Measurements from ENCODE around the gene PSMB7. TPM values are rescaled to one million over a fixed set of nuclear protein-coding genes. Genes with fewer than 3 reads are reported as not detected.

The PSMB7 gene
- total and polyA plus RNA-seq, 2 of the 4 experiments (the other 2 are of a cell fraction): 340 to 430 TPM

GRCh38 chr9:124444166-124444565, 28.9 kb upstream of the PSMB7 start:
- in situ Hi-C loops (cut with MboI; ENCODE audit: low sequenced_read_pairs): no loop called here
- POLR2A ChIA-PET (ENCODE audit: unreplicated experiment): interaction anchor here (0.6 kb wide), 1 partner anchor 45 kb away, joined by 5 read pairs; no protein-coding TSS in a partner anchor
- H3K27ac ChIP-seq (ENCODE audit: insufficient read depth, low read length): no peak overlapping the region
- no peak overlapping the region for H2BK5ac ChIP-seq (ENCODE audit: low read depth, low read length, poor library complexity, severe bottlenecking)
- no peak overlapping the region for H2AK5ac ChIP-seq (ENCODE audit: low read depth, low read length)
- dilution Hi-C loops (cut with HindIII; ENCODE audit: low sequenced_read_pairs, unreplicated experiment): no loop called here
- H2BK120ac ChIP-seq (ENCODE audit: low read depth, low read length): no peak overlapping the region
- no peak overlapping the region for H4K91ac ChIP-seq (ENCODE audit: insufficient read depth, low read depth, low read length)
- DNase-seq: no peak
- H3K4me1 ChIP-seq (ENCODE audit: control insufficient read depth, insufficient read depth, low read length): no peaks in the 10 kb centered on the region
- no peak overlapping the region for H3K9ac ChIP-seq (ENCODE audit: low read depth, low read length)
- H3K9me1 ChIP-seq (ENCODE audit: insufficient read depth, low read length): no peaks in the 10 kb centered on the region
- H2AFZ ChIP-seq (replicated peaks; ENCODE audit: low read length, poor library complexity): no peak overlapping the region
- ATAC-seq (ENCODE audit: low read depth): no peak
- no CpG with 5 or more reads among the region's 3 CpGs for WGBS, 2 experiments (ENCODE audit: extremely low coverage in 2 of 2, insufficient read length in 1 of 2)
- intact Hi-C loops (cut with micrococcal nuclease): no loop called here
- peaks cover 21% of the 10 kb centered on the region for H3K27me3 ChIP-seq (ENCODE audit: control insufficient read depth, insufficient read depth, low read length)
- no peak overlapping the region for H3K4me3 ChIP-seq (ENCODE audit: insufficient read depth, low read depth, low read length)
- H4K8ac ChIP-seq (ENCODE audit: low read depth in 2 of 2, low read length in 2 of 2): no peak overlapping the region
- no peak overlapping the region for H3K23ac ChIP-seq (ENCODE audit: low read depth, low read length)
- no peak overlapping the region for H3K4ac ChIP-seq (ENCODE audit: low read depth, low read length)
- H3K9me3 ChIP-seq (ENCODE audit: control insufficient read depth, insufficient read depth, low read length): peaks cover 8% of the 10 kb centered on the region
- no peak overlapping the region for H3K14ac ChIP-seq (replicated peaks; ENCODE audit: low read depth, low read length)
- H3K56ac ChIP-seq (ENCODE audit: extremely low read depth, insufficient read depth, low read length): no peak overlapping the region
- no peaks in the 10 kb centered on the region for H3K79me1 ChIP-seq (ENCODE audit: low read depth in 1 of 2, low read length in 2 of 2)
- no peak overlapping the region for H2BK15ac ChIP-seq (ENCODE audit: low read depth, low read length)
- no peak overlapping the region for H2AK9ac ChIP-seq (replicated peaks; ENCODE audit: low read depth, low read length, poor library complexity)
- no peak overlapping the region for H3K18ac ChIP-seq (ENCODE audit: low read depth, low read length)
- H4K5ac ChIP-seq (ENCODE audit: low read depth, low read length): no peak overlapping the region
- no peaks in the 10 kb centered on the region for H4K20me1 ChIP-seq (ENCODE audit: insufficient read depth, low read length)
- TF ChIP-seq NFE2L2 (IDR thresholded peaks at IDR 0.05; ENCODE audit: low read depth, low read length): no peak
- no peak for TF ChIP-seq RCOR1 (IDR thresholded peaks at IDR 0.05; ENCODE audit: insufficient replicate concordance, low read length)
- no peak for TF ChIP-seq CHD1 (IDR thresholded peaks at IDR 0.05; ENCODE audit: low read depth, low read length)
- CTCF ChIA-PET: no interaction called here
- no TSS peak for BruUV-seq (replicated peaks)
- no peak overlapping the region for H3K4me2 ChIP-seq (ENCODE audit: low read depth, low read length)
- H2BK20ac ChIP-seq (ENCODE audit: low read depth, low read length): no peak overlapping the region
- H3K36me3 ChIP-seq (ENCODE audit: control insufficient read depth, insufficient read depth, low read length): no peaks in the 10 kb centered on the region
